ENCODE data around the gene DOLPP1.

Gene DOLPP1

GRCh38 chr9:129059796-129060785 lies 20.8 kb upstream of the DOLPP1 start:
- Histone ChIP-seq H3K4me1 (peaks cover 0 to 32% (median 17%) of the 10 kb centered on the region in 10 experiments; a peak in 14 of 20 replicates), H3K36me3 (peaks cover 75 to 100% (median 85%) of the 10 kb centered on the region in 11 experiments), H4K20me1 (peaks cover 0 to 10% (median 0%) of the 10 kb centered on the region in 11 experiments; a peak in 4 of 22 replicates), H3K9ac (peak overlapping the region in 3 of 11 experiments; percentile 11 to 30 (median 24); a peak in 2 of 22 replicates), H3K27me3 (no peaks in the 10 kb centered on the region), H3K4me2 (peak overlapping the region in 5 of 11 experiments; percentile 44 to 75 (median 65); a peak in 7 of 22 replicates), H3K9me3 (replicated peaks in 1 of 11) (no peaks in the 10 kb centered on the region), H3K27ac (peak overlapping the region in 3 of 11 experiments; percentile 4 to 48 (median 38); a peak in 5 of 22 replicates), H3K4me3 (no peak overlapping the region)
- TF ChIP-seq Cebpa-rat (IDR thresholded peaks at IDR 0.05): no peak

GRCh38 chr9:129060991-129061390 lies 19.9 kb upstream of the DOLPP1 start:
- Histone ChIP-seq H3K36me3 (peaks cover 80 to 100% (median 90%) of the 10 kb centered on the region in 11 experiments), H3K4me3 (no peak overlapping the region), H3K9ac (no peak overlapping the region), H3K27ac (no peak overlapping the region), H3K27me3 (no peaks in the 10 kb centered on the region), H3K4me2 (no peak overlapping the region), H3K9me3 (replicated peaks in 1 of 11) (no peaks in the 10 kb centered on the region), H3K4me1 (peaks cover 0 to 32% (median 17%) of the 10 kb centered on the region in 10 experiments; a peak in 14 of 20 replicates), H4K20me1 (peaks cover 0 to 10% (median 0%) of the 10 kb centered on the region in 11 experiments; a peak in 4 of 22 replicates)
- TF ChIP-seq Cebpa-rat (IDR thresholded peaks at IDR 0.05): no peak

- H3K4me3 ChIP-seq: no peak overlapping the region
- no peaks in the 10 kb centered on the region for H3K27me3 ChIP-seq
- H3K36me3 ChIP-seq: peaks cover 82 to 93% (median 85%) of the 10 kb centered on the region in 11 experiments
- H3K4me2 ChIP-seq: no peak overlapping the region
- no peak overlapping the region for H3K27ac ChIP-seq
- H3K4me1 ChIP-seq: peaks cover 10 to 33% (median 21%) of the 10 kb centered on the region in 10 experiments
- no peak overlapping the region for H3K9ac ChIP-seq
- no peak for TF ChIP-seq Cebpa-rat (IDR thresholded peaks at IDR 0.05)
- H3K9me3 ChIP-seq (replicated peaks in 1 of 11): no peaks in the 10 kb centered on the region
- peaks cover 0 to 10% (median 0%) of the 10 kb centered on the region in 11 experiments; a peak in 4 of 22 replicates for H4K20me1 ChIP-seq
Observed at GRCh38 chr9:129063061-129063460, 17.9 kb upstream of the DOLPP1 start.

DNA sequence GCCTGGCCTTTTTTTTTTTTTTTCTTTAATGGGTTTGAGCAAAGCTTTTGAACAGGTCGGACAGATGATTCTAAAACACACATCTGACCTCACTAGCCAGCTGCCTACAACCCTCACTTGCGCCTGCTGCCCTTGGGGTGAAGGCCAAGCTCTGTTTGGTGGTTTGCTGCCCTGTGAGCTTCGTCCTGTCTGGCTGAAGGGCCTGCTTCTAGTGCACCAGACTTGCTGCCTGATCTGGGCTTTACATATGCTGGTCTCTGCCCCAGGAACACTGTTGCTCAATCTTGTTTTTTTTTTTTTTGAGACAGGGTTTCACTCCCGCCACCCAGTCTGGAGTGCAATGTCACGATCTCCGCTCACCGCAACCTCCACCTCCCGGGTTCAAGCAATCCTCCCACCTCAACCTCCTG lies 16.4 kb upstream of the DOLPP1 start:
- H4K20me1 ChIP-seq: peaks cover 0 to 6% (median 0%) of the 10 kb centered on the region in 11 experiments; a peak in 3 of 22 replicates
- H3K9ac ChIP-seq: no peak overlapping the region; a peak in 1 of 22 replicates
- H3K4me1 ChIP-seq: peaks cover 22 to 33% (median 25%) of the 10 kb centered on the region in 10 experiments
- H3K4me3 ChIP-seq: no peak overlapping the region
- H3K4me2 ChIP-seq: no peak overlapping the region
- no peaks in the 10 kb centered on the region for H3K27me3 ChIP-seq
- H3K9me3 ChIP-seq (replicated peaks in 1 of 11): no peaks in the 10 kb centered on the region
- H3K36me3 ChIP-seq: peaks cover 69 to 83% (median 77%) of the 10 kb centered on the region in 11 experiments
- no peak overlapping the region for H3K27ac ChIP-seq
- TF ChIP-seq Cebpa-rat (IDR thresholded peaks at IDR 0.05): no peak

GRCh38 chr9:129068110-129068509 lies 12.8 kb upstream of the DOLPP1 start:
- peak overlapping the region; percentile 82 to 99 (median 97) for H3K4me2 ChIP-seq
- H3K27me3 ChIP-seq: no peaks in the 10 kb centered on the region
- peaks cover 42 to 54% (median 52%) of the 10 kb centered on the region in 10 experiments for H3K4me1 ChIP-seq
- no peak for TF ChIP-seq Cebpa-rat (IDR thresholded peaks at IDR 0.05)
- H4K20me1 ChIP-seq: no peaks in the 10 kb centered on the region
- H3K9me3 ChIP-seq (replicated peaks in 1 of 11): no peaks in the 10 kb centered on the region
- H3K27ac ChIP-seq: peak overlapping the region; percentile 73 to 98 (median 92); a peak in 21 of 22 replicates
- H3K36me3 ChIP-seq: peaks cover 35 to 60% (median 41%) of the 10 kb centered on the region in 11 experiments
- H3K4me3 ChIP-seq: peak overlapping the region in 1 of 10 experiments; percentile 45; a peak in 1 of 20 replicates
- H3K9ac ChIP-seq: peak overlapping the region; percentile 67 to 87 (median 81); a peak in 20 of 22 replicates

GRCh38 chr9:129068990-129069861 lies 11.7 kb upstream of the DOLPP1 start:
- Histone ChIP-seq H3K9me3 (replicated peaks in 1 of 11) (no peaks in the 10 kb centered on the region), H3K4me3 (peak overlapping the region in 9 of 10 experiments; percentile 17 to 53 (median 47); a peak in 16 of 20 replicates), H3K27ac (peak overlapping the region; percentile 73 to 98 (median 92)), H3K27me3 (no peaks in the 10 kb centered on the region), H3K4me2 (peak overlapping the region; percentile 82 to 99 (median 97)), H3K9ac (peak overlapping the region; percentile 67 to 87 (median 81); a peak in 21 of 22 replicates), H4K20me1 (no peaks in the 10 kb centered on the region), H3K36me3 (peaks cover 26 to 48% (median 32%) of the 10 kb centered on the region in 11 experiments), H3K4me1 (peaks cover 42 to 54% (median 52%) of the 10 kb centered on the region in 10 experiments)
- TF ChIP-seq Cebpa-rat (IDR thresholded peaks at IDR 0.05): no peak

DNA sequence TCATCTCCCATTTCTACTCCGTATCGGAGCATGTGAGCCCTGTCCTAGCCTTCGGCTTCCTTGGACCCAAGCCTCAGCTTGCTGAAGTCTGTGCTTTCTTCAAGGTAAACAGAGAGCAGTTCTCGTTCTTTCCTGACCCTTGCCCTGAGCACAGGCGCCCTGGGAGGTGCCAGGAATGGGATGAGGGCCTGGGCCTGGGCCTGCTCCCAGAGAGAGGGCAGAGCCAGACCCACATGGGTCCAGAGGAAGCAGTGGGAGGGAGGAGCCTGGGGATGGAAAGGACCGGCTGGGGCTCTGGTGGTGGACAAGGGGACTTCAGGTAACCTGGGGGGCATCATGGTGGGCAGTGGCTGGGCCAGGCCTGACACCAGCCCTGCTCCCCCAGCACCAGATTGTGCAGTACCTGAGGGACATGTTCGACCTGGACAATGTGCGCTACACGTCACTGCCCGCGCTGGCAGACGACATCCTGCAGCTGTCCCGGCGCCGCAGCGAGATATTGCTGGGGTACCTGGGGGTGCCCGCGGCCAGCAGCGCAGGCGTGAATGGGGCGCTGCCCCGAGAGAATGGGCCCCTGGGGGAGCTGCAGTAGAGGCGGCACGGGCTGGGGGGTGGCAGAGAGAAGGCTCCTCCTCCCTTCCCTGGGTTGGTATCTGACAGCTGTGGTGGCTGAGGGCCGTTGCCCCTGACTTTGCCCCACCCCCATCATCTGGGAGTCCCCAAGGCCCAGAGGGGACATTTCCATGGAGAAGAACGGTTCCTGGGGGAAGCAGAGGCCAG lies 10.9 kb upstream of the DOLPP1 start:
- no peaks in the 10 kb centered on the region for H3K27me3 ChIP-seq

More for the DNA sequence above, 10.9 kb upstream of the DOLPP1 start:
- peaks cover 42 to 54% (median 52%) of the 10 kb centered on the region in 10 experiments for H3K4me1 ChIP-seq
- H3K4me2 ChIP-seq: peak overlapping the region; percentile 82 to 99 (median 97)
- no peak for TF ChIP-seq Cebpa-rat (IDR thresholded peaks at IDR 0.05)
- peaks cover 19 to 40% (median 25%) of the 10 kb centered on the region in 11 experiments for H3K36me3 ChIP-seq
- peak overlapping the region in 7 of 10 experiments; percentile 43 to 53 (median 49); a peak in 14 of 20 replicates for H3K4me3 ChIP-seq
- H3K27ac ChIP-seq: peak overlapping the region in 10 of 11 experiments; percentile 73 to 98 (median 92); a peak in 21 of 22 replicates
- H3K9ac ChIP-seq: peak overlapping the region; percentile 27 to 87 (median 81); a peak in 21 of 22 replicates
- H4K20me1 ChIP-seq: no peaks in the 10 kb centered on the region
- no peaks in the 10 kb centered on the region for H3K9me3 ChIP-seq (replicated peaks in 1 of 11)
